GM12875 (cell line): Measurements from ENCODE around the gene DLG1.

Experiments
- H3K4me3 ChIP-seq: one replicate; pipeline ENCODE4 v1.5.1; 2011; ENCODE audit warnings: low read depth, low read length, control low read depth
- CTCF ChIP-seq: IDR thresholded peaks from 2 replicates; pipeline ENCODE4 v1.5.1; 2011; ENCODE audit warnings: low read depth, mild to moderate bottlenecking, control low read depth, inconsistent platforms, low read length, moderate library complexity, borderline replicate concordance; ENCODE audit not compliant: insufficient read depth

Gene DLG1

DNA sequence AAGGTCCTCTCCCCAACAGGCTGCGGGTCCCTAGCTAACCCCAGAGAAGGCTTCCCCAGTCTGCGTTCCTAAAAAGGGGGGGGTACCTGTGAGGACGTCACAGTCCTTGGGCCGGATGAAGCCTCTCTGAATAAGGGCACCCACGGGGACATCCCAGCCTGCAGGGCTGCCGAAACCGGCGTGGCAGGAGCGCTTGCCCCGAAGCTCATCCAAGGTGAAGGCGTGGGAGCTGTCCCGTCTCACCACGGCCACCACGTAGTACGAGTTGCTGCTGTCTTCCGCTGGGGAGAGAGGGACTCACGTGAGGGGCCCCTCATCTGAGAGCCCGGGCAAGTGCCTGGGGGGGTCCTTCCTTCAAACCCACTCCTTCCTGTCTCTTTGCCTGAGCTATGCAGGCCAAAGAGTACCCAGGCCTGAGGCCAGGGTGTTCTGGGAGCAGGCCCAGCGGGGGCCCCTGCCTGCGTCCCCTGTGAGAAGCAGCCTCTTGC, 288.8 kb downstream of the DLG1 start:
- no peak for TF ChIP-seq CTCF
- no peak overlapping the region for H3K4me3 ChIP-seq

DNA sequence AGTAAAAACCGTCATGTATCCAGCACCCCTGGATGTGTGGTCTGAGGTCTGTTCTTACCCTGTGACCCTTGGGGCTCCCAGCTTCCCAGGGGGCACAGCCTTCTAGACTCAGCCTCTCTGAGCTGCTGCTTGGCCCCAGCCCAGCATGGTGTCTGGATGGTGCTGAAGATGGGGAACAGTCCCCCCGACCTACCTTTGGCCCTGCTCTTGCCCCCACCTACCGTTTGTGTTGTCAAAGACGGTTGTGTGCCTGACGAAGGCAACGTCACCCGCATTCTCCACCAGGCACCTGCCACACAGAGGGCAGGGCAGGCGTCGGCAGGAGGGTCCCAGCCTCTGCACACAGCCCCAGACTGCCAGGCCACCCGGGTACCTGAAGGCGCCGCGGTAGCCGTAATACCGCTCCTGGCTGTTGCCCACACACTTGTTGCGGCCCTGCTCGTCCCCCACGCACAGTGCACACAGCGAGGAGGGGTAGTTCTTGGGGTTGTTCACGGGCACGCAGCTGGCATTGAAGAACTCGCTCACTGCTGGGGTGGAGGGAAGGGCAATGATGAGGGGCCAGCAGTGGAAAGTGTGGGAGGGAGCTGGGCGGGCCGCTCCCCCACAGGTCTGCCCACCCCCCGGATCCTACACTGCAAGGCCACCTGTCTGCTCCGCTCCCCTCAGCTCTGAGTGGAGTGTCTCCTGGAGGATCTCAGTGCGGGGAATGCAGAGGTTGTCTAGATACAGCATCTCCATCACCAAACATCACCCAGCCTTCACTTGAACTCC, 289.8 kb downstream of the DLG1 start:
- no peak for TF ChIP-seq CTCF
- no peak overlapping the region for H3K4me3 ChIP-seq

DNA sequence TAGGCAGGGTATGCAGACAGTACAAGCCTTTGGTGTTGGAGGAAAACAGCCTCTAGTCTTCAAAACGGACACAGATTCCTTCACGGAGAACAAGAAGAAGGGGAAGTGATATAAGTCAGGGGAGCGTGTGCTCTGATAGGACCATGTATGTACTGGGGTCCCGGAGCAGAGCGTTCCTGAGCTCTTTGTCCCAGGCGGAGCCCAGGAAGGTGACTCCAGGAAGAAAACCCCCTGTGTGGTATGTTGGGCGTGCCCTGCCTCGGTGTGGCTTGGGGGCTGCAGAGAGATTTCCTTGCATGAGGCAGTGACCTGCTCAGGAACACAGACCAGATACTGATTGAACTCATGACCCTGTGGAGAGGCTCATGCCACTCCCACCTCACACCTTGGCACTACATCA, 290.5 kb downstream of the DLG1 start:
- TF ChIP-seq CTCF = no peak

DNA sequence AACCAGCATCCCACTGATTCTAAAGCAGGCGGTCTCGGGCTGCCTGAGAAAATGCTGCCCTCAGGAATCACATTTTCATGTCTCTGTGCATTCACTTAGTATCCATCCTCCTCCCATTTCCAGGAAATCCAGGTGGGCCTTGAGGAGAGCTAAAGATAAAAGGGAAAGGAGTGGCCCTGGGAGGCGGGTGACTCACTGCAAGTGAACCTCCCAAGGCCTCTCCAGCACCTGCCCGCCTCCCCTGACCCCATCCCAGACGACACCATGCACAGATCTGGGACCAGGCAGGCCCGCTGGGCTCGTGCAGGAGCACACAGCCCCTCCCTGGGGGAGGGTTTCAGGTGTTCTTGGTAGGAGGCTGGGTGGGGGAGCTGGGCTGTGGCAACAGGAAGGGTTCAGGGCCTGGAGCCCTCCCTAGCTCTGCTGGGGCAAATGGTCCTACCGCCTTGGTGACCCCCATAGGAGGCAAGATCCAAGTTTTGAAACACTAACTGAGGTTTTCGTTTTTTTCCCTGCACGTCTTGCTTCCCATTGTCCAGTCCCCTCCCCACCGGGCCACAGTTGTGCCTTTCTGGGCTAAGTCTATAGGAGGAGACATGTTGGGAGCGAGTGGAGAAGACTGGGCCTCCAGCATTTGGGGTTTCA, 291.0 kb downstream of the DLG1 start:
- no peak overlapping the region for H3K4me3 ChIP-seq
- TF ChIP-seq CTCF = no peak

More for the DNA sequence above, 290.5 kb downstream of the DLG1 start:
- no peak overlapping the region for H3K4me3 ChIP-seq

GRCh38 chr3:197006860-197007259, 291.6 kb downstream of the DLG1 start:
- no peak for TF ChIP-seq CTCF
- H3K4me3 ChIP-seq = no peak overlapping the region

DNA sequence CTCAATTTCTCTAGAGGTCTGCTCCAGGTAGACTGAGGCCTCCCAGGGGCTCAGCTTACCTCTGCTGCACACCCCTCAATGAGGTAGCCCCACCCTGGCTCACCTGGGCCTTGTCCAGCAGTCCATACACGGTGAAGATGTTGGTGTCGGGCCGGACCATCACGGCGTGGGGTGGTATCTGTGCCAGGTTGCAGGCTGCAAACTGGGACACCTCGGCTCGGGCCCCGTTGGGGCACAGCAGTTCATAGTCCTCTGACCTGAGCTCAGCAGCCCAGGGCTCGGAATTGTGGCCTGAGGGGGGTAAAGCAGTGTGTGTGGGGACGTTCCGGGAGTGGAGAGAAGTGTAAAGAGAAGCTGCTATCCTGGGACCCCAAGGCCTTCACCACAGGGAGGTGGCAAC, 292.0 kb downstream of the DLG1 start:
- no peak overlapping the region for H3K4me3 ChIP-seq
- TF ChIP-seq CTCF = no peak
